CD4-positive, alpha-beta memory T cell (primary cell): ENCODE results near the gene MCM8. TPM values are rescaled to one million over a fixed set of nuclear protein-coding genes. Genes with fewer than 3 reads are reported as not detected.
A peak's percentile ranks its signal among the peaks of the same experiment; 100 is the strongest.

ENCODE experiments used
- CTCF ChIA-PET: fragments of 350-600 bp; sonication (Branson Sonifier 250); formaldehyde crosslinking; loops from one replicate; lab custom pipeline; 2021; ENCODE audit warnings: inconsistent platforms; ENCODE audit not compliant: partially characterized antibody; lab: Charles Lee
- POLR2A ChIA-PET: fragments of 350-600 bp; sonication (Branson Sonifier 250); formaldehyde crosslinking; loops from one replicate; lab custom pipeline; 2021; ENCODE audit not compliant: partially characterized antibody; lab: Charles Lee
- DNase-seq, 5 donors: peaks; one replicate each; pipeline versions ENCODE4 v3.0.0 to v3.0.0-alpha.2; 2020 to 2022; ENCODE audit warnings: mixed read lengths in 1 of 5
- H3K27ac ChIP-seq: one replicate; pipeline ENCODE4 v1.7.0; 2013; ENCODE audit warnings: low read depth, low read length
- H3K27me3 ChIP-seq: 2 replicates; pipeline ENCODE4 v1.7.0; 2013; ENCODE audit warnings: mild to moderate bottlenecking, low read length, moderate library complexity; ENCODE audit not compliant: insufficient read depth
- H3K36me3 ChIP-seq: 2 replicates; pipeline ENCODE4 v1.7.0; 2013; ENCODE audit warnings: mild to moderate bottlenecking, low read length, moderate library complexity; ENCODE audit not compliant: insufficient read depth
- H3K4me1 ChIP-seq: 2 replicates; pipeline ENCODE4 v1.7.0; 2013; ENCODE audit warnings: mild to moderate bottlenecking, low read length, moderate library complexity; ENCODE audit not compliant: insufficient read depth
- H3K4me3 ChIP-seq, 2 donors: one replicate each; pipeline ENCODE4 v1.7.0; 2013; ENCODE audit warnings: low read length in 2 of 2, mild to moderate bottlenecking in 1 of 2
- H3K9me3 ChIP-seq, 2 donors: one replicate each; pipeline ENCODE4 v1.7.0; 2013; ENCODE audit warnings: low read length in 2 of 2, control low read depth in 1 of 2; ENCODE audit not compliant: control insufficient read depth in 1 of 2
- H3K27ac Mint-ChIP-seq, 7 donors: one replicate each; pipeline ENCODE4 v1.8.0; 2020 to 2021; ENCODE audit warnings: mixed read lengths in 7 of 7, mild to moderate bottlenecking in 6 of 7, inconsistent platforms in 3 of 7, moderate library complexity in 3 of 7
- H3K27me3 Mint-ChIP-seq, 2 donors: one replicate each; pipeline ENCODE4 v1.8.0; 2020 to 2021; ENCODE audit warnings: mixed read lengths in 2 of 2
- H3K36me3 Mint-ChIP-seq, 2 donors: one replicate each; pipeline ENCODE4 v1.8.0; 2020 to 2021; ENCODE audit warnings: mixed read lengths in 2 of 2, inconsistent platforms in 1 of 2, mild to moderate bottlenecking in 1 of 2
- H3K4me1 Mint-ChIP-seq, 4 donors: one replicate each; pipeline ENCODE4 v1.8.0; 2020 to 2021; ENCODE audit warnings: mixed read lengths in 4 of 4, mild to moderate bottlenecking in 1 of 4
- H3K4me3 Mint-ChIP-seq, 8 donors: one replicate each; pipeline ENCODE4 v1.8.0; 2020 to 2021; ENCODE audit warnings: mixed read lengths in 8 of 8, mild to moderate bottlenecking in 7 of 8, moderate library complexity in 6 of 8, inconsistent platforms in 3 of 8
- H3K9me3 Mint-ChIP-seq, 8 donors: one replicate each; pipeline ENCODE4 v1.8.0; 2020 to 2021; ENCODE audit warnings: mixed read lengths in 8 of 8, mild to moderate bottlenecking in 5 of 8, inconsistent platforms in 3 of 8, moderate library complexity in 1 of 8
- intact Hi-C: fragments of 100-400 bp; cut with micrococcal nuclease; formaldehyde crosslinking; loops from one replicate; pipeline ENCODE4 v1.15.1; 2023
- polyA plus RNA-seq, 2 donors: library from polyadenylated mRNA; unstranded; fragments of 300-500 nt; fragmentation: Illumina TruSeq; gene quantifications; one replicate each; pipeline ENCODE4 v1.2.3, GENCODE V29; 2021
- total RNA-seq, 2 experiments: library from RNA; stranded (reverse); gene quantifications; one replicate each; pipeline ENCODE4 v1.2.3, GENCODE V29; 2021

MCM8 gene
- total and polyA plus RNA-seq, 4 experiments from 2014 or later, result 0.78 to 11.1 (median 10.2) TPM; not detected in 1

DNA sequence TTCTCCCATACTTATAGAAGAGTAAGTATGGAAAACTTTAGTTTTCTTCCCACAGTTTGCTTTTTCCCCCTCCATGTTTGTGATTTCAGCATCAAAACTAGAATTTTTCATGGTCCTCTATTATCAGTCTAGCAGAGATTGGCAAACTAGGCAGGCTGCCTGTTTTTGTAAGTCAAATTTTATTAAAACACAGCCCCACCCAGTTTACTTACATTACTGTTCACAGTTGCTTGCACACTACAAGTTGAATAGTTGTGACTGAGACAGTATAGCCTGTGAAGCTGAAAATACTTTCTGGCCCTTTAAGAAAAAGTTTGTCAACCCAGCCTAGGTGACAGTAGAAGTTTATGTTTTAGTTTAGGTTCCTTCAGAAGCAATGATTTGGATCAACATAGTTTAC, 19.5 kb downstream of the MCM8 start:
- intact Hi-C loops, result no loop called here
- H3K9me3 Mint-ChIP-seq, result no peaks in the 10 kb centered on the region
- H3K27me3 Mint-ChIP-seq, result no peaks in the 10 kb centered on the region
- ChIA-PET CTCF (no interaction called here), POLR2A (no interaction called here)
- H3K9me3 ChIP-seq, result no peaks in the 10 kb centered on the region
- no peaks in the 10 kb centered on the region for H3K4me1 Mint-ChIP-seq
- no peaks in the 10 kb centered on the region for H3K4me1 ChIP-seq
- no peak overlapping the region for H3K27ac ChIP-seq
- no peak overlapping the region for H3K4me3 ChIP-seq
- no peaks in the 10 kb centered on the region for H3K27me3 ChIP-seq
- H3K36me3 Mint-ChIP-seq, result peaks cover 29 to 33% of the 10 kb centered on the region in 2 donors
- H3K36me3 ChIP-seq, result peaks cover 3% of the 10 kb centered on the region
- no peak for DNase-seq
- H3K27ac Mint-ChIP-seq, result peak overlapping the region in 2 of 7 donors; percentile 10 to 13
- no peak overlapping the region for H3K4me3 Mint-ChIP-seq

DNA sequence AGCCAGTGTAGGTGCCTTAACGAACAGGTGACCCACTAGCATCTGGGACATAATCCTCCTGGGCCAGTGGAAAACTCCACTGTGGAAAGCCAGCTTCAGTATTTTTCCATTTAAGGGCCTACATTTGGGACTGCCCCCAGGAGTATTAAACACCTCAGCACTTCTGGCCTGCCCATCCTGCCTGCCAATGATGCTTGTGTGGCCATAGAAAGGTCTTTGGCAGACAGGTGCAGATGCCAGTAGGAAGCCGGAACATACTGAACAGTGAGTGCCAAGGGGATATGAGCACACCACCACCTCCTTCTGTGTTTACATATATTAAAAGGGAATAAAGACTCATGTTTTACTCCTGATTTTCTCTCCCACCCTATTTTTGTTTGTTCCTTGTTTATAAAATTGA, 19.9 kb downstream of the MCM8 start:
- H3K4me1 Mint-ChIP-seq, result no peaks in the 10 kb centered on the region
- POLR2A ChIA-PET, result no interaction called here
- Histone ChIP-seq H3K4me1 (no peaks in the 10 kb centered on the region), H3K27me3 (no peaks in the 10 kb centered on the region), H3K9me3 (no peaks in the 10 kb centered on the region), H3K36me3 (peaks cover 3% of the 10 kb centered on the region), H3K4me3 (no peak overlapping the region), H3K27ac (no peak overlapping the region)
- H3K9me3 Mint-ChIP-seq, result no peaks in the 10 kb centered on the region
- H3K27ac Mint-ChIP-seq, result no peak overlapping the region
- H3K36me3 Mint-ChIP-seq, result peaks cover 25 to 30% of the 10 kb centered on the region in 2 donors
- CTCF ChIA-PET, result no interaction called here
- H3K27me3 Mint-ChIP-seq, result no peaks in the 10 kb centered on the region
- intact Hi-C loops, result no loop called here
- H3K4me3 Mint-ChIP-seq, result no peak overlapping the region
- no peak for DNase-seq

DNA sequence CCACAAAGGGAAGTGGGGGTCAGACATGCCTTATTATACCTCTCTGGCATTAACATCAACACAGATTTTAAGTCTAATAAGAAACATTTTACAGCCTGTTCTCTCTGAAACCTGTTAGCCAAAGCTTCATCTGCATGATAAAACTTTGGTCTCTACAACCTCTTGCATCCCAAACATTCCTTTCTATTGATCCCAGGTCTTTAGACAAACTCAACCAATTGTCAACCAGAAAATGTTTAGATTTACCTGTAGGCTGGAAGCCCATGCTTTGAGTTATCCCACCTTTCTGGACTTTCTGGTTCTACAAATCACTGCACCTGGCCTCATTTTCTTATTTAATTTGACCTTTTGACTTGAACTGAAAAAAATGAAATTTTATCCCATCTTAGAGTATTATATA, 20.8 kb downstream of the MCM8 start:
- Mint-ChIP-seq H3K36me3 (peaks cover 25 to 30% of the 10 kb centered on the region in 2 donors), H3K4me1 (no peaks in the 10 kb centered on the region), H3K9me3 (no peaks in the 10 kb centered on the region), H3K27me3 (no peaks in the 10 kb centered on the region), H3K27ac (peak overlapping the region in 1 of 7 donors; percentile 43), H3K4me3 (no peak overlapping the region)
- ChIA-PET CTCF (no interaction called here), POLR2A (no interaction called here)
- Histone ChIP-seq H3K4me3 (no peak overlapping the region), H3K4me1 (no peaks in the 10 kb centered on the region), H3K27ac (no peak overlapping the region), H3K36me3 (peaks cover 3% of the 10 kb centered on the region), H3K27me3 (no peaks in the 10 kb centered on the region), H3K9me3 (no peaks in the 10 kb centered on the region)
- no peak for DNase-seq
- intact Hi-C loops, result no loop called here

DNA sequence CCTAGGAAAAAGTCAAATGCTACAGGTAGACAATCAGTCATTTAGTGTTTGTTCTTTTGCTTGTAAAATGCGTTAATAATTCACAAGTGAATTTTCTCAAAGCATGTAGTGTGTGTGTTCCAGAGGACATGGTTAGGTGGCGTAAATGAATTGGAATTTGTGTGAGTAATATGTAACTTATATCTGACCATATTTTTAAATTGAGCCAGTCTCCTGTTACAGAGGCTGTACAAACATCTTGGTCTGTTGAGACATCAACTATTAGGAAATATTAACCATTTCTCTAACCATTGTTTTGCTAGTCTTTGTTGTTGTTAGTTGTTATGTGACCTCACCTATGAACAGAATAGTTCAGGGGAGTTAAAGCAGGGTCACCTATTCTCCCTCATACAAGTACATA, 22.7 kb downstream of the MCM8 start:
- Mint-ChIP-seq H3K4me1 (no peaks in the 10 kb centered on the region), H3K27ac (no peak overlapping the region), H3K9me3 (no peaks in the 10 kb centered on the region), H3K36me3 (peaks cover 28 to 30% of the 10 kb centered on the region in 2 donors), H3K27me3 (no peaks in the 10 kb centered on the region), H3K4me3 (no peak overlapping the region)
- Histone ChIP-seq H3K9me3 (no peaks in the 10 kb centered on the region), H3K27ac (no peak overlapping the region), H3K4me1 (no peaks in the 10 kb centered on the region), H3K4me3 (no peak overlapping the region), H3K27me3 (no peaks in the 10 kb centered on the region), H3K36me3 (peaks cover 3% of the 10 kb centered on the region)
- CTCF ChIA-PET, result interaction anchor here (0.8 kb wide), 1 partner anchor 9 kb away, joined by 3 read pairs; no protein-coding TSS in a partner anchor
- intact Hi-C loops, result no loop called here
- DNase-seq, result no peak
- POLR2A ChIA-PET, result no interaction called here

DNA sequence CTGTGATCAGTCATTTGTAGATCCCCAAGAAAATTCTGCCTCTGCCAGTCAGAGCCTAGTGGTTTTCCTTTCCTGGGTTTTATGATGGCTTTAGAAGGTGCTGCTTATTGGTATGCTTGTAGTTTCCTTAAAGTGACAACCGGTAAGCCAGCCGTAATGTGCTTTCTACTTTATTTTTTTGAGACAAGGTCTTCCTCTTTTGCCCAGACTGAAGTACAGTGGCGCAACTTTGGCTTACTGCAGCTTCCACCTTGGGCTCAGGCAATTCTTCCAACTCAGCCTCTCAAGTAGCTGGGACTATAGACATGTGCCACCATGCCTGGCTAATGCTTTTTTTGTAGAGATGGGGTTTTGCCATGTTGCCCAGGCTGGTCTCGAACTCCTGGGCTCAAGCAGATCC, 23.5 kb downstream of the MCM8 start:
- POLR2A ChIA-PET, result no interaction called here
- H3K4me3 Mint-ChIP-seq, result no peak overlapping the region
- no peak overlapping the region for H3K27ac Mint-ChIP-seq

DNA sequence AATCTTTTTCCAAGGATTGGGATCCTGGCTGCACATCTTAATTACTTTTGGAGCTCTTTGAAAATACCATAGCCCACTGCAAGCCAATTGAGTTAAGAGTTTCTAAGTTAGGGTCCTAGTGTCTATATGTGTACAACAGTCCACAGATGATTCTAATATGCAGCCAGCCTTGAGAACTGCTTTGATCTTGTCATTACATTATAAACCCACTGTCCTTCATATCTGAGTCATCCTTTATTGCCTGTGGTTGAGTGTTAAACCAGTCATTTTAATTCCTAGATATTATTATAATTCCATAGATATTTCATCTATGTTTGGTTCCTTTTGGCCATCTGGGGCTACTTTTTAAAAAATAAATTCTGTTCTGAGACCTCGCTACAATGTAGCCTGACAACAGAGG, 24.1 kb downstream of the MCM8 start:
- H3K27ac ChIP-seq, result no peak overlapping the region
- CTCF ChIA-PET, result no interaction called here

More for the DNA sequence above, 23.5 kb downstream of the MCM8 start:
- H3K4me3 ChIP-seq, result no peak overlapping the region
- no peak overlapping the region for H3K27ac ChIP-seq
- Mint-ChIP-seq H3K27me3 (no peaks in the 10 kb centered on the region), H3K4me1 (no peaks in the 10 kb centered on the region), H3K36me3 (peaks cover 32 to 33% of the 10 kb centered on the region in 2 donors), H3K9me3 (no peaks in the 10 kb centered on the region)
- no peaks in the 10 kb centered on the region for H3K4me1 ChIP-seq
- CTCF ChIA-PET, result no interaction called here
- no peak for DNase-seq
- intact Hi-C loops, result no loop called here
- H3K9me3 ChIP-seq, result no peaks in the 10 kb centered on the region
- H3K36me3 ChIP-seq, result peaks cover 3% of the 10 kb centered on the region
- H3K27me3 ChIP-seq, result no peaks in the 10 kb centered on the region

DNA sequence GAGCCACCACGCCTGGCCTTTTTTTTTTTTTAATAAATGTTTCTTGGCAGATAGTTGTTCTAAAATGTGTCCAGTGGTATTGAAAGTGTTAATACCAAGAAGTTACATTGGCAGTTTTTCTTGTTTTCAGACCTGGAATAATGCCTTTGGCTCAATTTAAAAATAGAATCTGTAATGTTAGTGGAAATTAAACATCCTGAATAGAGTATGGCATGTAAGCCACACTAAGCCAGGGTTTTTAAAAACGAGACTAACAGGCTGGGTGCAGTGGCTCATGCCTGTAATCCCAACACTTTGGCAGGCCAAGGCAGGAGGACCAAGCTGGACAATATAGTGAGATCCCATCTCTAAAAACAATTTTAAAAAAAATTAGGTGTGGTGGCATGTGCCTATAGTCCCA, 25.3 kb downstream of the MCM8 start:
- Mint-ChIP-seq H3K36me3 (peaks cover 34 to 38% of the 10 kb centered on the region in 2 donors), H3K9me3 (no peaks in the 10 kb centered on the region), H3K27me3 (no peaks in the 10 kb centered on the region), H3K27ac (no peak overlapping the region), H3K4me1 (no peaks in the 10 kb centered on the region), H3K4me3 (no peak overlapping the region)
- H3K36me3 ChIP-seq, result peaks cover 8% of the 10 kb centered on the region
- H3K27me3 ChIP-seq, result no peaks in the 10 kb centered on the region
- H3K4me1 ChIP-seq, result no peaks in the 10 kb centered on the region
- no peak for DNase-seq
- no peaks in the 10 kb centered on the region for H3K9me3 ChIP-seq
- ChIA-PET POLR2A (no interaction called here), CTCF (interaction anchor here (1.9 kb wide), 1 partner anchor 14 kb away, joined by 4 read pairs; no protein-coding TSS in a partner anchor)
- no peak overlapping the region for H3K4me3 ChIP-seq
- intact Hi-C loops, result no loop called here
- H3K27ac ChIP-seq, result no peak overlapping the region

More for the DNA sequence above, 24.1 kb downstream of the MCM8 start:
- Histone ChIP-seq H3K9me3 (no peaks in the 10 kb centered on the region), H3K36me3 (peaks cover 4% of the 10 kb centered on the region), H3K4me1 (no peaks in the 10 kb centered on the region), H3K4me3 (no peak overlapping the region), H3K27me3 (no peaks in the 10 kb centered on the region)
- no peak overlapping the region for H3K4me3 Mint-ChIP-seq
- no peaks in the 10 kb centered on the region for H3K27me3 Mint-ChIP-seq
- no peak for DNase-seq
- no peaks in the 10 kb centered on the region for H3K9me3 Mint-ChIP-seq
- H3K36me3 Mint-ChIP-seq, result peaks cover 35 to 37% of the 10 kb centered on the region in 2 donors
- intact Hi-C loops, result no loop called here
- H3K27ac Mint-ChIP-seq, result no peak overlapping the region
- POLR2A ChIA-PET, result no interaction called here
- H3K4me1 Mint-ChIP-seq, result no peaks in the 10 kb centered on the region

DNA sequence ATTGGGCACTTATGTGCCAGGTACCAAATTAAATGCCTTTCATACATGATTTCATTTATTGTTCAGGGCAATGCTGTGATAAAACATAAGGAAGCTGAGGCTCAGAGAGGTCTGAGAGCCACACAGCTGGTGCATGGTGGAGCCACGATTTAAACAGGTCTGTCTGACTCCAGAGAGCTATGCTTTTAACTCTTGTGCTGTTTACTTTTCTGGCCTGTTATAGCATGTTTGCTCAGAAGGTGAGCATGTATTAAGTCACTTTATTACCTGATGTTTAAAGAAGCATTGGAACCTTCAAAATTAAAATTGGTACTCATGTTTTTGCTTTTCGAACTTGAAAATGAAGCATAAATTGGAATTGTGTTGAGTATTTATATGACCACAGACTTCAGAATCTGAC, 26.8 kb downstream of the MCM8 start:
- CTCF ChIA-PET, result interaction anchor here (1.9 kb wide), 1 partner anchor 12 kb away, joined by 4 read pairs; no protein-coding TSS in a partner anchor
- Mint-ChIP-seq H3K4me1 (no peaks in the 10 kb centered on the region), H3K27ac (peak overlapping the region in 1 of 7 donors; percentile 27)

More for the DNA sequence above, 26.8 kb downstream of the MCM8 start:
- POLR2A ChIA-PET, result no interaction called here
- Histone ChIP-seq H3K4me1 (no peaks in the 10 kb centered on the region), H3K27ac (no peak overlapping the region), H3K4me3 (no peak overlapping the region), H3K36me3 (peaks cover 8% of the 10 kb centered on the region), H3K9me3 (no peaks in the 10 kb centered on the region), H3K27me3 (no peaks in the 10 kb centered on the region)
- DNase-seq, result no peak
- no peaks in the 10 kb centered on the region for H3K9me3 Mint-ChIP-seq
- intact Hi-C loops, result no loop called here
- peaks cover 34 to 37% of the 10 kb centered on the region in 2 donors for H3K36me3 Mint-ChIP-seq
- no peaks in the 10 kb centered on the region for H3K27me3 Mint-ChIP-seq
- no peak overlapping the region for H3K4me3 Mint-ChIP-seq
